Bronchial smooth muscle cell (primary cell): ENCODE measurements around the gene PAK5. TPM values are rescaled to one million over a fixed set of nuclear protein-coding genes. Genes with fewer than 3 reads are reported as not detected.

ENCODE experiments used
- total RNA-seq: library from RNA; depleted of rRNA; stranded (reverse); fragments of >200 nt; gene quantifications from 2 replicates; pipeline ENCODE4 v1.2.1, GENCODE V29; 2014

PAK5 gene
- total RNA-seq = not detected in 2 replicates

GRCh38 chr20:9838378-9839295 lies at the start of gene PAK5:
Gene PAK5 (minus strand): TSS chr20:9839076. CDS start chr20:9644328, 194,748 bp downstream.

GRCh38 chr20:9514461-9515213 lies 324.2 kb downstream of the PAK5 start, which contains the start of gene LAMP5:
Gene LAMP5 (plus strand): TSS chr20:9514590. CDS start chr20:9514853, 263 bp downstream.

Other genes with a start within 250 kb of the PAK5 start
- gene ANKEF1, start 195.9 kb upstream of the PAK5 start, total RNA-seq = 1.7 and 2.4 TPM in 2 replicates